Measurements from ENCODE around the gene BET1.
"Not testable (repeated sequence)": the region's sequence is repeated elsewhere in the genome, so short reads cannot be mapped to it uniquely, and the experiment has no call there.

The BET1 gene

DNA sequence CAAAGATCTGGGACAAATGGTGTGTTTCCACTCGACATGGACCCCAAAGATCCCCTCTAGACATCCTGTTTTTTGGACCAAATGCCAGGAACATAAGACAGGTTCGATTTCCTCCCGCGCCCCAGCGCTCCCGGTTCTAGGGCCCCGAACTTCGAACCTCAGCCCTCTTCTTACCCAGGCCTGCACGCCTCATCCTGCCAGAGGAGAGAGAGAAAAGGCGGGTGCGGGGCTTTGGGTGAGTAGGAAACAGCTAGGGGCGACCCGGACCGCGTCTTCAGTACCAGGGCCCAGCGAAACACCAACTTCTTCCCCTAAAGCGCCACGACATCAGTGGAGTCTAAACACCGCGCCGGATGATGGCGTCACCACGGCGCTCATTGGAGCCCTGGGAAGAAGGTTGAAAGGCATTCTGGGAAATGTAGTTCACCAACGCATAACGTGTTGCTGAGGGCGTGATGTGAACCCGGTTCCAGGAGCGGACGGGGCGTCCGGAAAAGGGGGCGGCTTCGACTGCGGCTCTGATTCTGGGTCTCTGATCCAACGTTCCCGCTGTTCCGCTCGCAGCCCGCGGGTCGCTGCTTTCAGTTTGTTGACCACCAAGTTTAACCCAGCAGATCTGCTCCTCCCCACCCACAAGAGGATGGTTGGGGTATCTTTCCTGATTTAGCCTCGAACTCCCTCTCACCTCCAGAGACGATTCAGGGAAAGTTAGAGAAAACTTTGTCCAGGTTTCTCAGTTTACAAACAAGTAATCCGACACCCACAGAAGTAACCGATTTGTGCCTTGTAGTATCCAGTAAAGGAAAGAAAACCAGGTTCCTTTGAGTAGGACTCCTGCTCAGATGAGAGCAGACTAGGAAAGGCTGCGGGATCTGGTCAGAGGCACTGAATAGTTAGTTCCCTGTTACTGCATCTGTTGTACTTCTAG, at the start of gene BET1:
Gene BET1, minus strand, starts transcription at position 332 of the 928 bp plus-strand sequence. Its CDS starts 139 bp downstream, at position 193.
- DNase-seq, result peak; percentile 98

- peak; percentile 15 for DNase-seq
These were observed 49.4 kb upstream of the BET1 start for GRCh38 chr7:94053532-94053931.

DNA sequence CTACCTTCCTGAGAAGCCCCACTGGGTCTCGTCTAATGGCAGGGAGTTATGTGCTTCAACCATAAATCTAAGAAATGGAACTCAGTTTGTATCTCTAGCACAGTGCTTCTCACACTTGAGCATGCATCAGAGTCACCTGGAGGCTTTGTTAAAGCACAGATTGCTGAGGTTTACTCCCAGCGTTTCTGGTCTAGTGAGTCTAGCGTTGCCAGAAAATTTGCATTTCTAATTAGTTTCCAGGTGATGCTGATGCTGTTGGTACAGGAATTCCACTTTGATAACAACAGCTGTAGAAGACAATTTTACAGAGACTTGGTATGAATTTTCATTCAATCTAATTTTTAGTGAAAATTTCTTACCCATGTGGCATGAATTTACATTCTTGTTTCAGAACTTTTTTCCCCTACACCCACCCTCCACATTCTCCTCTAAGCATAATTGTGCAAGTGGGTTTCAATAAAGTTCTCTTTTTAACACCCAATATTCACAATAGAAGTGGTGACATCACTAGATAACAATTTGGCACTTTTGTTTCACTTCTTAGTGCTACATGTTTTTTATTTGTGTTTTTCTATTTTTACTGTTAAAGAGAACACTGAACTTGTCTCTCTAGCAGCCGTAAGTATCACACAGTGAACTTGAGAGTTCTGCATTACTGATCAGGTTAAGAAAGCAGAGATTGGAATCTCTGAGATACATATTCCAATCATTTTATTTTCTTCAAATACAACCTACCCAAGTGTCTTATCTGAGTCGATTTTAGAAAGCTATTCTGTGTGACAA, 48.4 kb upstream of the BET1 start:
- peak; percentile 71 for DNase-seq

DNA sequence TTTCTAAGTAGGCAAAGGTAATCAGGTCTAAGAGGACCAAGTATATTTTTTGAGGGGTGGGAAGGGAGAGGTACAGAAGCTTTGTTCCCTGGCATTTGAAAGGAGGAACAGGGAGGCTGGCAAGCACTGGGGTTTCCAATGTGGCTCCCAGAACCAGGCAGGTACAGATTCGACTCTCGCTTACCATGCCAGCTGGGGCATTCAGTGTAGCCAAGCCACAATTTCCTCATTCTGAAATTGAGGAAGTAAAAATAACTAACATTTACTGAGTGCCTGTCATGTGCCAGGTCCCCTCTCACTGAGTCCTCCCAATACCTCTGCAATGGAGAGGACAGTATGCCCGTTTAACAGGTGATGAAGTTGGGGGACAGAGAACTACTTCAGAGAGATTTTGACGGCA, 45.9 kb upstream of the BET1 start:
- DNase-seq, result no peak

DNA sequence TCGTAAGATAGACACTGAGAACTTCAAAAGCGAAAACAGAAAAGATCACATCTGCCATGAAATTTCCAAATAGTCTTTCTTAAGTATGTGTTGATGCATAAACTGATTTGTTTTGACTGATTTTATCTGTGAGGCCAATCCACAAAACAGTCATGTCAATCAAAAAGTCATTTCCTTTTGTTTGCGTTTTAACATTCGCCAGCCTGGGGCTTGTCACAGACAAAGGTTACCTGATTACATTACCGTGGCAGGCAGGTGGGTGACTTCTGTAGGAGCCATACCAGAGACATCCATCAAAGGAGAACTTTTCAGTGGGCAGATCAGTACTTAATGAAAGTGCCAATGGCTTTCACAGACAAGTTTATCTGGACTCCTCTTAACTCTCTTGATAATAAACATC, 45.5 kb upstream of the BET1 start:
- peak; percentile 35 for DNase-seq

- no peak for DNase-seq
These were observed 44.6 kb upstream of the BET1 start for GRCh38 chr7:94048755-94049154.

DNA sequence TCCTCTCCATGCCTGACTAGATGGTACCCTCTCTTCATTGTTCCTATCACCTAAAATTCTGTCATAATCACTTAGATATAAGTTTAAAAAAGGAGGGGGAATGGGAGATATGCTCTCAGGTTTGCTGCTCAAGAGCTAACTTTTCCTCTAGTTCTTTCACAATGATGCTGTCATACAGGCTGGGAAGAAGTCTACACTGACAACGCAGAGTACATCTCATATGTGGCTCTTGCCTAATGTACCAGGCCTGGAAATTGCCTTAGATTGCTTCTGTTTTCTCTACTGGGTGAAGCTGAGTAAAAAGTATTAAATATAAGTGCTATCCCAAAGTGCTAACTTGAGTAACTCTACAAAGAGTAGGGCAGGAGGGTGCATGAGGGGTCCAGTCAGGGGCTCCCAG, 43.8 kb upstream of the BET1 start:
- no peak for DNase-seq

- DNase-seq, result no peak
These were observed 41.4 kb upstream of the BET1 start for GRCh38 chr7:94045581-94045980.

DNA sequence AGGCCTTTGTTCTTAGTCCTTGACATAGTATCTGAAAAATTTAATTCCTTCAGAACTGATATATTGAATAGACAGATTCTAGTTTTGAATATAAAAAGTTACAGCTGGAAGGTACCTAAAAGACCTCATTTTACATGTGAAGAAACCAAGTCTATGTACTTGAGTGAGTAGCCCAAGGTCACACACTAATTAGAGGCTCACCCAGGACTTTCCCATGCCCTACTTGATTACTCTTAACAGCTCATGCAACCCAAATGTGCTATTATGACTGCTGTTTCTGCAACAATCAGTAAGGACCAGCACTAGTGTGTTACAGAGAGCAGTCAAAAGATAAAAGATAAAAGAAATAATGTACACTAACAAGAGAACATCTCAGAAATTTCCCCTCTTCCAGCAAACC, 40.7 kb upstream of the BET1 start:
- no peak for DNase-seq

DNA sequence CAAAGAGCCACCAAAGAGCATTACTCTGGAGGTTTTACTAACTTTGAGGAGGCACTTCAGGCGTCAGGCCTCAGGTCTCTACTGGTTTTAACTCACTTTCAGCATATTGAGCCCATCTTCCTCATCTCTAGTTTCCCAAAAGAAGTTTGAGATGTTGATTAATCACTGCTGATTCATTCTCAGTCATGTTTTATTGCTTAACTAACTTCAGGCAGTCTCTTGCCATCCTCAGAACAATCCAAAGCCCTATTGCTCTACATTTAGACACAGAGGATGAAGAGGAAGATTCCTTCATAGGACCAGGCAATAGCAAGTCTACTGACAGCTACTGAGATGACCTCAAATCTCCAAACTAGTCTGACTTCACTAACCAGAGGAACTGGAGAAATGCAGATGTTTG, 39.1 kb upstream of the BET1 start:
- DNase-seq, result no peak

DNA sequence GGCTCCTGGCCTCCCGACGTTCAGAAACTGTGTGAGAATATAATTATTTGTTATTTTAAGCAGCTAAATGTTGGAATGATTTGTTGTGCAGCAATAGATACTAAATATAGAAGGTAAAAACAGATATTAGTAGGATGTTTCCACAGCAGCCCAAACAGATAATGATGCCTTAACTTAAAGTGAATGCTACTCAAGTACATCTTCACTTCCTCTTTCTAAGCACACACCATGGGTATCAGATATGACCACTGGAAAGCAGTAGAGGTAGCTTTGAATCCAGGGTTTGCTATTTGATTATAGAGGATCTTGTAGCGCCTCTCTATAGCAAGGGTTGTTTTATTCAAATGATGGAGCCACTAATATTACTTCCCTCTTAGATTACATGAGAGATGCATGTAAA, 38.2 kb upstream of the BET1 start:
- no peak for DNase-seq

- no peak for DNase-seq
These were observed 37.4 kb upstream of the BET1 start for GRCh38 chr7:94041529-94041928.

GRCh38 chr7:94040254-94040653, 36.1 kb upstream of the BET1 start:
- peak; percentile 51 for DNase-seq

DNA sequence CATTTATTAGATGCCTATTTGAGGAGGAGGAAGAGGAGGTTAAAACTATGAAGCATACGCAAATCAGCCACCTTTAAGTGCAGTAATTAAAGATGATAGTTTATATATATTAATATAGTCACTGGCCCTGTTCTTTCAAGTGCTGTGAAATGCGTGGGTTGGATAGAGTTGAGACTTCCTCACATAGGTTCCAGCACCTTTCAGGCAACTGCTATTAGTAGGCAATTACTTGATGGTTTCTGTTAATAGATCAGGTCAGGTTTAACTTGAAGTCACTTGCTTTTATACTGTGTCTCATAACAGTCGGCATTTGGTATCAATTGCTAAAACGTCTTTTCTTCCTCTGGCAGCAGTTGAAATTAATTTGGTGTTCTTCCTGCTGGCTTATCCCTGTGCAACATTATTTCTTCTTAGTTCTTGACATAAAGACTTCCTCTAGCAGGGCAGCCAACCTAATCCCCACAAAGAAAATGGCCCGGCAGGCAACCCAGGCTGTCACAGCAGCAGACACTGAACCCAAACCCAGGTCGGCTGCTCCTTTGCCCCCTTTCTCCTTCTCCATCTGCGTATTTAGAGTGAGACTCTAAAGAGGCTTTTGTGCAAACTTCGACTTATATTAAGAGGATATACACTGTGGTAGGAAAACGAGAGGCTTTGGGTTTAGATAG, 35.3 kb upstream of the BET1 start:
- no peak for DNase-seq

DNA sequence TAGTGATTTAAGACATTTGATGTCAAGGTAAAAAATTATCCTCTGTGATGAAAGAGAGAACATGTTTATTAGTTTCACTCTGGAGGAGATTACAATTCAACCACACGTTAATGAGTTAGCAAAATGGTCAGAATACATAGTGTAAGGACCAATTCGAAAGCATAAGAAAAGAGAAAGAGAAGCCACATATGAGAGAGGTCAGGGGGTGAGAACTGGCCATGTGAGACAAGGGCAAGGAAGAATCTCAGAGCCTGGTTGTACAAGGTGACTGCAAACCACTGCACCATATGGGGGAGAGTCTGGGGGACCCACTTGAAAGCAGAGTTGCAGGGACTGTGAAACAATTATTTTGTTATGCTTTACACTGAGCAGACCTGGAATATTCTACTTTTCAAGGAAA, 27.7 kb upstream of the BET1 start:
- no peak for DNase-seq

DNA sequence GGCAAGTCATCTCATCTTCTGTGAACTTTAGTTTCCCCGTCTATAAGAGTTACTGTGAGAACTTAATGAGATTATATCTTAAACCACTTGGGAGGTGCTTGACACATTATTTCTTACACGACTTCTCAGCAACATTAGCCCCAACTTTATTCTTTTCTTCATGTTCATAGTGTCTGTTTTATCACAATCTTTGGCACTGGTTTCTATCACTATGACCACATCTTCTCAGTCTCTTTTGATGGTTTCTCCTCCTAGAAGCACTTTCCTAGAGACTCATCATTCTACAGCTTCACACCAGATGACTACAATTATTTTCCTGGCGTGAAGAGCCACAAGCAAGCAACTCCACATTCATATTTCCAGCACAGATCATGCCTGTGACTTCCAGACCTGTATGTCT, 26.5 kb upstream of the BET1 start:
- no peak for DNase-seq

- no peak for DNase-seq
These were observed 25.8 kb upstream of the BET1 start for GRCh38 chr7:94029976-94030375.

DNA sequence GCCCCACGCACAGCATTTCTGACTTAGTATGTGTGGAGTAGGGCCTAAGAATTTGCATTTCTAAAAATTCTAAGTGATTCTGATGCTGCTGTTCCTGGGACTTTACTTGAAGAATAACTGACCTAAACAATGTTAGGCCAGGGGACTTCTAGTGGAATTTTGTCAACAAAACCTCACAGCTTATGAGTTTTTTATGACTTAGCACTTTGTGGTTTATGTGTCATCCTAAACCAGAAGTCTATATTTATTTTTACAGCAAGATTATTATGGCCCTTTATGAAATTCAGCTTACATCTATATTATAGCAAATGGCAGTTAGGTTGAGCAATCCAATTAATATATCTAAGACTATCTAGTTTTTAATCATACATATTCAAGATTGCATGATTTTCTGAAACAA, 24.6 kb upstream of the BET1 start:
- no peak for DNase-seq

DNA sequence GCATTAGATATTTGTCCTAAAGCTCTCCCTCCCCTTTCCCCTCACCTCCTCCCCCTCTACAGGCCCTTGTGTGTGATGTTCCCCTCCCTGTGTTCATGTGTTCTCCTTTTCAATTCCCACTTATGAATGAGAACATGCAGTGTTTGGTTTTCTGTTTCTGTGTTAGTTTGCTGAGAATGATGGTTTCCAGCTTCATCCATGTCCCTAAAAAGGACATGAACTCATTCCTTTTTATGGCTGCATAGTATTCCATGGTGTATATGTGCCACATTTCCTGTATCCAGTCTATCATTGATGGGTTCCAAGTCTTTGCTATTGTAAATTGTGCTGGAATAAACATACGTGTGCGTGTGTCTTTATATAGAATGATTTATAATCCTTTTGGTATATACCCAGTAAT, 22.5 kb upstream of the BET1 start:
- not testable (repeated sequence) for DNase-seq

GRCh38 chr7:94022550-94022949, 18.4 kb upstream of the BET1 start:
- DNase-seq, result no peak

DNA sequence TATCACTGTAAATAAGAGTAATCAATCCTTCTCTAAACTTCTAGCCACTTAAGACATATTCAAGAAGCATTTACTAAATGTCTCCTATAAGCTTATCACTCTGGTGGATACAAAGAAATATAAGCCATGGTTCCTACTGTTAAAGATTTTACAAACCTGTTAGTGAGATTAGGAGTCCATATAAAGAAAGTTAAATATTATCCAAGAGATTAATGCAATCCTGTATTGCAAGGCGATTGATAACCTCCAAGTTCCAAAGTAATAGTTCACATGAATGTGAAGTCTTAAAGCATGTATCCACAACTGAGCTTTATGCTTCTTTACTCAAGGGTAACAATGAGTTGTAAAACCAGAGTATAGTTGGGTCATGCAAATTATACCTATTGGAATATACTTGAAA, 12.6 kb upstream of the BET1 start:
- DNase-seq, result no peak

DNA sequence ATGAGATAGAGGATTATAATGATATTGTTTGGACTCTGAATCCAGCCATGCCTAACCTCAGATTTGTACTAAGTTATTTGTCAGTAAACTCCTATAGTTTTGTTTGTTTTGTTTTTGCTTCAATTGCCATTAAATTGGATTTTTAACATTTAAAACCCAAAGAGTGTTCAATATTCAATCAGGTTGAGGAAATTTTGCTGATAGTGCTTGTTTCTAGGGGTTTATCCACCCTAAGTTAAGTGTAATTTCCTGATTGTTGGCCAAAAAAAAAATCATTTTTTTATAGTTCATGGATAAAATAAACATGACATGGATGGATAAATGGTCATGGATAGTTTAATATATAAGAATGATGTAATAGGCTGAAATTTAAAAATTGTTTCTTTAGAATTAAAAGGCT, 11.4 kb upstream of the BET1 start:
- DNase-seq, result no peak

GRCh38 chr7:94012746-94013145, 8.6 kb upstream of the BET1 start:
- peak; percentile 8 for DNase-seq

Data from NCI-H69 (cell line).